Urinary bladder (tissue), 4 donors: ENCODE measurements around the gene MYH16. TPM values are rescaled to one million over a fixed set of nuclear protein-coding genes. Genes with fewer than 3 reads are reported as not detected.
"Not testable (repeated sequence)": the region's sequence is repeated elsewhere in the genome, so short reads cannot be mapped to it uniquely, and the experiment has no call there.

Experiments
- DNase-seq: peaks from one replicate; pipeline ENCODE4 v3.0.0-alpha.2; 2015; ENCODE audit errors: extremely low spot score
- H3K27ac ChIP-seq: one replicate; pipeline ENCODE4 v1.5.1; 2013; ENCODE audit warnings: low read depth, mild to moderate bottlenecking, moderate library complexity
- H3K36me3 ChIP-seq: one replicate; pipeline ENCODE4 v1.6.1; 2013; ENCODE audit warnings: mild to moderate bottlenecking, moderate library complexity; ENCODE audit not compliant: insufficient read depth
- H3K4me1 ChIP-seq: one replicate; pipeline ENCODE4 v1.6.1; 2013; ENCODE audit warnings: mild to moderate bottlenecking, moderate library complexity; ENCODE audit not compliant: insufficient read depth
- H3K4me3 ChIP-seq: one replicate; pipeline ENCODE4 v1.5.1; 2013; ENCODE audit warnings: low read depth, low read length
- WGBS: extraction: QIAGEN DNeasy Blood & Tissue Kit; methylation state at CpG from one replicate; pipeline ENCODE4 v1.1.7; 2013; 5-methylcytosine and 5-hydroxymethylcytosine counted together
- polyA plus RNA-seq: library from polyadenylated mRNA; stranded (reverse); fragments of 200-250 nt; gene quantifications from one replicate; pipeline ENCODE4 v1.2.3, GENCODE V29; 2013
- total RNA-seq: library from RNA; depleted of rRNA; stranded (reverse); fragments of >200 nt; gene quantifications from one replicate; pipeline ENCODE4 v1.2.3, GENCODE V29; 2014
- donor health status: healthy with polysubstance abuse.
- donor health status: healthy.

MYH16 gene
- total and polyA plus RNA-seq, 2 donors = not detected

DNA sequence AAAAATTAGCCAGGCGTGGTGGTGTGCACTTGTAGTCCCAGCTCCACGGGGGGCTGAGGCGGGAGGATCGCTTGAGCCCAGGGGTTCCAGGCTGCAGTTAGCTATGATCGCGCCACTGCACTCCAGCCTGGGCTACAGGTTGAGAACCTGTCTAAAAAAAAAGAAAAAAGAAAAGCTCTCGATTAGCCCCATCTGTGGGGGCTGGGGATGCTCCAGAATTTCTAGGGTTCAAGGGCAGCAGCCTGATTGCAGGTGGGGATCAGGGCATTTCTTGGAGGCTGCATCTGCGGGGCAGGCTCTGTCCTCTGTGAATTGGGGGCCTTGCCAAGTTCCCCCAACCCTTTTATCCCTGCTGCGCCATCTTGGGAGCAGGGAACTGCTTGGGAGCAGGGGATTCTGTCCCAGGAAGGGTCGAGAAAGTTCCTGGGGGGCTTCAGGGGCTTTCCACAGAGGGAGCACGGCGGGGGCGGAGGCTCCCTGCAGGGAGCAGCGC, 52.4 kb downstream of the MYH16 start:
- DNase-seq = no peak
- no peak overlapping the region for H3K27ac ChIP-seq
- WGBS = 24% methylated on average over 14 of the region's 14 CpGs
- peak overlapping the region; percentile 97 for H3K4me3 ChIP-seq
- no peaks in the 10 kb centered on the region for H3K36me3 ChIP-seq
- peaks cover 2% of the 10 kb centered on the region for H3K4me1 ChIP-seq

DNA sequence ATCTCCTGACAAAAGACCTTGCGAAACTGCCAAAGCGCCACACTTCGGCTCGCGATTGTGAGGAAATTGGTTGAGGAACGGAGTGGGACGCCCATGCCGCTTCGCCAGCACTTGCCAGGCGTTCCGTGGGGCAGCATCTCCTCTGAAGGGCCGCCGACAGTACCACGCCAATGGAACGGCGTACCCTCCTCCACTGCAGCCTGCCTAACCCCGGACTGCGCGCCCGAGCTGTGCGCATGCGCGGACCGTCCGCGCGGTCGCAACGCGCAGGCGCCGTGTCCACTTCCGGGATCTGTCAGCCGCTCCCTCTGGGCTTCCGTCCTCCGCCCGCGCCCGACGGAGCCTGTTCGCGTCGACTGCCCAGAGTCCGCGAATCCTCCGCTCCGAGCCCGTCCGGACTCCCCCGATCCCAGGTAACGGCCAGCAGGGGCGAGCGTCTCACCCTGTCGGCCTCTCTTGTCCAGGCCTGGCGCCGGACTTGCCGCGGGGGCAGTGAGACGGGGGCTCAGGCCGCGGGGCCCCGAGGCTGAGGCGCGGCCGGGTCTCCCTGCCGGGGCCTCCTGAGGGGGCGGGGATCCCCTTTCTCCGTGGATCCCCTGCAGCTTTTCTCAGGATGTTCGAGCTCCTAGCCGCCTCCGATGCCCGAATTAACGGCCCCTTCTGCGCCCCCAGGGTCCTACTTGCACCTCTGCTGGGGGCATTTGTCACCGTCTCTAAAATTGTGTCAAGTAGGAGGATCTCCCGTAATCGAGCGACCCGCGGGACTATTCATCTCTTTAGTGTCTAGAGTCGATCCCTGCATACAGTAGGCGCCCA, 53.2 kb downstream of the MYH16 start, which contains the start of gene ARPC1A:
Gene ARPC1A, plus strand, starts transcription at position 307 of the 816 bp plus-strand sequence. CDS start 7,456 bp downstream, outside the sequence.
- Histone ChIP-seq H3K4me1 (peaks cover 2% of the 10 kb centered on the region), H3K4me3 (peak within 1 kb of the TSS; percentile 97), H3K27ac (peak within 1 kb of the TSS; percentile 58), H3K36me3 (no peaks in the 10 kb centered on the region)
- DNase-seq = peak; percentile 72
- under 1% methylated on average over 82 of the region's 82 CpGs for WGBS

DNA sequence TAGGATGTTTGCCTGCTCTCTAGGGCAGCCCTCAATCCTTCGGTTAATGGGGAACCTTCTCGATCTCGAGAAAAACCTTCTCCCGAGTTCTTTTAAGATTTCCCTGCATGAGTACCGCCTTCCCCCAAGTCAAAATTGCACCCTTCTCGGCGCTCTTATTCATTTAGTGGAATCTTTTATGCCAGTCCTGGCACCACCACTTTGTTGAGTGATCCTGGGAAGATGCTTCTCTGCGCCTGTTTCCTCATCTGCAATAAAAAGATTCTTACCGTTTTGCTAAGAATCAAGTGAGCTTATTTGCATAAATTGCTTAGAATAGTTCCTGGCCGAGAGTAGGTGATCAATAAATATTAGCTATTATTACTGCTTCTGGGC, 53.8 kb downstream of the MYH16 start:
- peak overlapping the region; percentile 97 for H3K4me3 ChIP-seq
- H3K4me1 ChIP-seq = peaks cover 2% of the 10 kb centered on the region
- no peak for DNase-seq
- no peaks in the 10 kb centered on the region for H3K36me3 ChIP-seq
- WGBS = under 1% methylated on average over 10 of the region's 10 CpGs
- no peak overlapping the region for H3K27ac ChIP-seq

DNA sequence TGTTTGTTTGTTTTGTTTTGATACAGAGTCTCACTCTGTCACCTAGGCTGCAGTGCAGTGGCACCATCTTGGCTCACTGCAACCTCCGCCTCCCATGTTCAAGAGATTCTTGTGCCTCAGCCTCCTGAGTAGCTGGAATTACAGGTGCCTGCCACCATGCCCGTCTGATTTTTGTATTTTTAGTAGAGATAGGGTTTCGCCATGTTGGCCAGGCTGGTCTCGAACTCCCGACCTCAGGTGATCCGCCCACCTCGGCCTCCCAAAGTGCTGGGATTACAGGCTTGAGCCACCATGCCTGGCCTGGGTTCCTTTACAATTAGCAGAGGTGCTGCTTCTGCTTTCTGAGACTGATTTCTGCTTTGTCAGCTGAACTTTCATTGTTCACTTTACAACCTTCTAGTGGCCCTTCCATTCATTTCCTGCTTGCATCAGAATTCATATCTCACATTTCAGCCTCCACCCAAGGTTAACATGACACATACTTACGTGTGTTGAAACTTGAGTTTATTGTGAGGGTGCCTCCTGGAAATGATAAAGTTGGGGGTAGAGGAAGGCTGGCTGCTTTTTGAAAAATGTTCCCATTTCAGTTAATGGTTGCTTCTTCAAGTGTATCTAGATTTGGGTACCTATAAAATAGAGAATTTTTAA, 57.8 kb downstream of the MYH16 start:
- not testable (repeated sequence) for H3K27ac ChIP-seq, H3K4me1 ChIP-seq, H3K4me3 ChIP-seq, H3K36me3 ChIP-seq, DNase-seq
- 70% methylated on average over 8 of the region's 8 CpGs for WGBS

DNA sequence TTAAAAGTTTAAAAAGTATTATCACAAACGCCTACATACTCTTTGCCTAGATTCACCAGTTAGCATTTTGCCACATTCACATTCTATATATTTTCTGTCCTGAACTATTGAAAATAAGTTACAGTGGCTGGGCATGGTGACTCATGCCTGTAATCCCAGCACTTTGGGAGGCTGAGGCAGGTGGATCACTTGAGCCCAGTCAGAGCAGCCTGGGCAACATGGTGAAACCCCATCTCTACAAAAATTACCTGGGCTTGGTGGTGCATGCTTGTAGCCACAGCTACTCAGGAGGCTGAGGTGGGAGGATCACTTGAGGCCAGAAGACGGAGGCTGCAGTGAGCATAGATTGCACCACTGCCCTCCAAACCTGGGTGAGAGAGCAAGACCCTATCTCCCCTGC, 58.4 kb downstream of the MYH16 start:
- Histone ChIP-seq H3K27ac (no peak overlapping the region), H3K4me3 (no peak overlapping the region), H3K4me1 (peaks cover 2% of the 10 kb centered on the region), H3K36me3 (no peaks in the 10 kb centered on the region)
- no peak for DNase-seq
- WGBS = 91% methylated on average over 2 of the region's 2 CpGs

DNA sequence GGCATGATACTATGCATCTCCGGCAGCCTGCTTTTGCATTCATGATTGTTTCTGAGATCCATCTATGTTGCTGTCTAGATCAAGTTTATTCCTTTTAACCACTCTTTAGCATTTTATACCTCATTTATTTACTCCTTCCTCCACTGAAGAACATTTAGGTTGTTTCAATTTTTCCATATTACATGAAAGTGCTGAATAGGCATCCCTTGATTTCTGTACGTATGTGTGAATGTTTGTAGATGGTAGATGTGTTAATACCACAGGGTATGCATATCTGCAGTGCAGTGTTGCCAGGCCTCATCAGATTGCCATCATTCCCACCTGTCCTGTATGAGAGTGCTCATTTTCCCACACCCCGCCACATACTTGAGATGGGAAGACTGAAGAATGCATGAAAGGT, 67.0 kb downstream of the MYH16 start:
- Histone ChIP-seq H3K4me3 (no peak overlapping the region), H3K36me3 (peaks cover 4% of the 10 kb centered on the region), H3K27ac (no peak overlapping the region), H3K4me1 (no peaks in the 10 kb centered on the region)
- WGBS = 94% methylated on average over 3 of the region's 3 CpGs
- no peak for DNase-seq

DNA sequence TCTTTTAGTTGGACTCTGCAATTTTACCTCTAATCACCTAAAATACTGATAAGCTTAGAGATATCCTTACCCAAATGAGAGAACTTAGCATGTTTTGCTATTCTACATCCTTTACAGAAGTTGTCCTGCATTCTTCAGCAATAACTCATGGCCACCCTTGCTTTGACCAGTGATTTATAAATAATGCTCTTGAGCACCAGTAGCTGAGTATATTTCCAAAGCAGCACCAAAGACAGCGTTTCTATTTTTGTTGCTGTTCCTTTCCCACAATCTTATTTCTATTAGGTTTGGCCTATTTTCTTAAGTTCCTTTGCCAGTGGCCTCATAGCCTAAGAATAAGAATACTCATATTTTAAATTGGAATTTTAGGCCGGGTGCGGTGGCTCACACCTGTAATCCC, 68.0 kb downstream of the MYH16 start:
- Histone ChIP-seq H3K27ac (no peak overlapping the region), H3K4me1 (no peaks in the 10 kb centered on the region), H3K4me3 (no peak overlapping the region), H3K36me3 (peaks cover 4% of the 10 kb centered on the region)
- no peak for DNase-seq
- 91% methylated on average over 3 of the region's 3 CpGs for WGBS

DNA sequence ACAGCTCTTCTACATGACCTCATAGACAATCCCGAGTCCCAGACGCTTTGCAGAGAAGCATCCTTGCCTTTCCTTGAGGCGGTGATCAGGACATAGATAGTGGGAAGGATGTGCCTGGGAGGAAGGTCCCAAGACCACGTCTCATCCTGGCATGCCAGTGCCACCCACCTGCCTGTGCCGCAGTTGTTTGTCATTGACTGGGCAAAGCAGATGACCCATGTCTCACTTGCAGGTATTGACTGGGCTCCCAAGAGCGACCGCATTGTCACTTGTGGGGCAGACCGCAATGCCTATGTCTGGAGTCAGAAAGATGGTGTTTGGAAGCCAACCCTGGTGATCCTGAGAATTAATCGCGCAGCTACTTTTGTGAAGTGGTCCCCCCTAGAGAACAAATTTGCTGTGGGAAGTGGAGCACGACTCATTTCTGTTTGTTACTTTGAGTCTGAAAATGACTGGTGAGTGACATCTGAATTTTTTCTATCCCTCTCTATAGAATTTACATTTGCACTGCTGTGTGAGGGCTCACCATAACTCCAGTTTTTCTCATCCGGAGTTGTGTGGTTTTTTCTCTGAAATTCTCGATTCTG, 71.5 kb downstream of the MYH16 start:
- DNase-seq = no peak
- H3K4me1 ChIP-seq = no peaks in the 10 kb centered on the region
- H3K36me3 ChIP-seq = no peaks in the 10 kb centered on the region
- no peak overlapping the region for H3K27ac ChIP-seq
- 92% methylated on average over 13 of the region's 13 CpGs for WGBS
- no peak overlapping the region for H3K4me3 ChIP-seq

DNA sequence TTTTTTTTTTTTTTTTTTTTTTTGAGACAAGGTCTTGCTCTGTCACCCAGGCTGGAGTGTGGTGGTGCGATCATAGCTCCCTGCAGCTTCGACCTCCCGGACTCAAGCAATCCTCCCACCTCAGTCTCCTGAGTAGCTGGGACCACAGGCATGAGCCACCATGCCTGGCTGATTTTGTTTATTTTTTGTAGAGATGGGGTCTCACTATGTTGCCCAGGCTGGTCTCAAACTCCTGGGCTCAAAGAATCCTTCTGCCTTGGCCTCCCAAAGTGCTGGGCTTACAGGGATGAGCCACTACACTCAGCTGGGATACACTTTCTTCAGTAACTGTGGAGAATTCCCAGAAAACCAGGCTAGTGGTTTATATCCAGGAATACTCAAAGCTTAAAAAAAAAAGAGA, 78.0 kb downstream of the MYH16 start:
- DNase-seq, H3K4me1 ChIP-seq, H3K36me3 ChIP-seq, H3K27ac ChIP-seq, H3K4me3 ChIP-seq: not testable (repeated sequence)
- 98% methylated on average over 3 of the region's 3 CpGs for WGBS

DNA sequence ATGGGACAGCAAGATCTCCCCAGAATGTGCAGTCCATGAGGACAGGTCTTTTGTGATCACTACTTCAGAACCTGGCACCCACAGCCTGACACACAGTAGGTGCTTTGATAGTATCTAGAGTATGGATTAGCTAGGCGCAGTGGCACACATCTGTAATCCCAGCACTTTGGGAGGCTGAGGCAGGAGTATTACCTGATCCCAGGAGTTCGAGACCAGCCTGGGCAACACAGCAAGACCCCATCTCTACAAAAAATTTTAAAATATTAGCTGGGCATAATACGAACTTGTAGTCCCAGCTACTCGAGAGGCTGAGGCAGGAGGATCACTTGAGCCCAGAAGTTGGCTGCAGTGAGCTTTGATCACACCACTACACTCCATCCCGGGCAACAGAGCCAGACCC, 79.6 kb downstream of the MYH16 start:
- WGBS = 96% methylated on average over 5 of the region's 5 CpGs
- no peak overlapping the region for H3K4me3 ChIP-seq
- peaks cover 5% of the 10 kb centered on the region for H3K36me3 ChIP-seq
- no peak overlapping the region for H3K27ac ChIP-seq
- H3K4me1 ChIP-seq = no peaks in the 10 kb centered on the region
- DNase-seq = no peak

DNA sequence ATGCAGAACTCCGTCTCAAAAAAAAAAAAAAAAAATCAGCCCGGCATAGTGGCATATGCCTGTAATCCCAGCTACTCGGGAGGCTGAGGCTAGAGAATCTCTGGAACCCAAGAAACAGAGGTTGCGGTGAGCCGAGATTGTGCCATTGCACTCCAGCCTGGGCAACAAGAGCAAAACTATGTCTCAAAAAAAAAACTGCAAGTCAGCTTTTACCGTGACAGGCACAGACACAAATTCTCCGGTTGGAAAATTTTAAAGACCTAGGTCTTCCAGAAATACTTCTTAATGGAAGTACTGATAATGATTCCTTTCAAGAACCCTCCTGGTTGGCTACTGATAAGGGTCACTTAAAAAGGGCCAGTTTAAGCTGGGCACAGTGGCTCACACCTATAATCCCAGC, 82.5 kb downstream of the MYH16 start:
- peaks cover 5% of the 10 kb centered on the region for H3K36me3 ChIP-seq
- 91% methylated on average over 7 of the region's 7 CpGs for WGBS
- no peak for DNase-seq
- no peak overlapping the region for H3K4me3 ChIP-seq
- H3K4me1 ChIP-seq = no peaks in the 10 kb centered on the region
- no peak overlapping the region for H3K27ac ChIP-seq

DNA sequence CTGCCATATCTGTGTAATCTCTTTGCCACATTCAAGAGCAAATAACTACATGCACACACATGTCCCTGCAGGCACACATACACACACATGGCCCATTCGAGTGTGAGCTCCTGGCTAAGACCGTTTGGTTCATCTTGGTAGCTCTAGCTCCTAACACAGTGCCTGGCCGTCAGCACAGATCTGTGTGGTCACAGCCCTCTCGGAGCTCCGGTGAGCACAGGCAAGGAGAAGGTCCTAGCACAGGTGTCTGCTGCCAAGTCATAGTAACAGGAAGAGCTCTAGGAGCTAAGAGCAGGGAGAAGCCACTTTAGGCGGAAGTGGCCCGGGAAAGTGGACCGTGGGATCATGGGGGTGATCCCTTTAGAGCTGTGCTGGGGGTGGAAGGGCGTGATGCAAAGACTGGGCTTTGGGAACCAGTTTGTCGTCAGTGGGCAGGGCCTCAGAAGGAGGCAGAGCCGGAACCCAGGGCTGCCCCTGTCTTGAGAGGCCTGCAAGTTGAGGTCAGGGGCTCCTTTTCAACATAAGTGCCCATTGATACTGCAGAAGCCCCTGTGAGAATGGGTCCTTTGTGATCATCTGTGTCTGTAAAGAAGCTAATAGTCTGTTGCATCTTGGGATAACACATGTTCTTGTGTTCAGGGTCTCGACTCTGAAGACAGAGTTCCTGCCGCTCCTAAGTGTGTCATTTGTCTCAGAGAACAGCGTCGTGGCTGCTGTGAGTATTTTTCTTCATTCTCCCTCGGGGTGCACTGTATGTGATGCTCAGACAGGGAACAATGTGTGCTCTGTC, 85.3 kb downstream of the MYH16 start:
- Histone ChIP-seq H3K27ac (no peak overlapping the region), H3K4me1 (no peaks in the 10 kb centered on the region), H3K4me3 (no peak overlapping the region), H3K36me3 (peaks cover 2% of the 10 kb centered on the region)
- no peak for DNase-seq
- 90% methylated on average over 16 of the region's 16 CpGs for WGBS

DNA sequence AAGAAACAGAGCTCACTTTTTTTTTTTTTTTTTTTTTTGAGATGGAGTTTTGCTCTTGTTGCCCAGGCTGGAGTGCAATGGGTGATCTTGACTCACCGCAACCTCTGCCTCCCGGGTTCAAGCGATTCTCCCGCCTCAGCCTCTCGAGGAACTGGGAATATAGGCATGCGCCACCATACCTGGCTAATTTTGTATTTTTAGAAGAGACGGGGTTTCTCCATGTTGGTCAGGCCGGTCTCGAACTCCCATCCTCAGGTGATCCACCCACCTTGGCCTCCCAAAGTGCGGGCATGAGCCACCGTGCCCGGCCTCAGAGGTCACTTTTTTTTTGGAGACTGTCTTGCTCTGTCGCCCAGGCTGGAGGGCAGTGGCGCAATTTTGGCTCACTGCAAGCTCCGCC, 85.9 kb downstream of the MYH16 start:
- WGBS = 91% methylated on average over 15 of the region's 15 CpGs
- not testable (repeated sequence) for H3K36me3 ChIP-seq

More for the DNA sequence above, 85.9 kb downstream of the MYH16 start:
- not testable (repeated sequence) for H3K4me3 ChIP-seq, H3K27ac ChIP-seq, H3K4me1 ChIP-seq, DNase-seq
